ENCODE data around the gene JOSD1. TPM values are rescaled to one million over a fixed set of nuclear protein-coding genes. Genes with fewer than 3 reads are reported as not detected.

The JOSD1 gene
- total and polyA plus RNA-seq, 4 donors: 3.4 to 20.6 (median 14.7) TPM

- H3K9ac ChIP-seq (ENCODE audit: low read depth in 1 of 2, low read length in 2 of 2): no peak overlapping the region
- no peak overlapping the region for H3K4me3 ChIP-seq (ENCODE audit: low read depth in 1 of 3, low read length in 3 of 3)
- peaks cover 9 to 58% (median 40%) of the 10 kb centered on the region in 4 donors for H3K36me3 ChIP-seq (ENCODE audit: control insufficient read depth in 4 of 4, insufficient read depth in 3 of 4, low read depth in 1 of 4, low read length in 3 of 4)
- TF ChIP-seq ATF3 (IDR thresholded peaks at IDR 0.05) (no peak), ZBTB33 (IDR thresholded peaks at IDR 0.05) (no peak), GABPA (IDR thresholded peaks at IDR 0.05 in 1 of 2, conservative IDR thresholded peaks at IDR 0.05 in 1 of 2) (no peak), NR2F2 (IDR thresholded peaks at IDR 0.05) (no peak), TAF1 (conservative IDR thresholded peaks at IDR 0.05) (no peak), FOXA2 (IDR thresholded peaks at IDR 0.05) (no peak), EGR1 (IDR thresholded peaks at IDR 0.05; ENCODE audit: low read depth in 2 of 2) (no peak), SP1 (IDR thresholded peaks at IDR 0.05) (no peak), JUND (IDR thresholded peaks at IDR 0.05) (no peak), HNF4A (conservative IDR thresholded peaks at IDR 0.05) (no peak), REST (IDR thresholded peaks at IDR 0.05) (no peak), HNF4G (IDR thresholded peaks at IDR 0.05) (no peak), FOXA1 (IDR thresholded peaks at IDR 0.05) (no peak), RXRA (IDR thresholded peaks at IDR 0.05) (no peak), YY1 (IDR thresholded peaks at IDR 0.05) (no peak), MAX (IDR thresholded peaks at IDR 0.05) (no peak)
- no peak overlapping the region for H3K27ac ChIP-seq (ENCODE audit: low read depth in 1 of 2, low read length in 2 of 2)
- no peaks in the 10 kb centered on the region for H3K4me1 ChIP-seq (ENCODE audit: control insufficient read depth in 4 of 4, insufficient read depth in 4 of 4, low read length in 3 of 4)
- 93% methylated on average over 6 of the region's 6 CpGs for WGBS
- no peaks in the 10 kb centered on the region for H3K27me3 ChIP-seq (ENCODE audit: control insufficient read depth in 4 of 4, insufficient read depth in 4 of 4, low read length in 3 of 4)
- DNase-seq (ENCODE audit: low spot score): no peak
- no peaks in the 10 kb centered on the region for H3K9me3 ChIP-seq (ENCODE audit: control insufficient read depth in 4 of 4, low read length in 3 of 4)
Measured at GRCh38 chr22:38719196-38719595, 18.5 kb upstream of the JOSD1 start.

- no peaks in the 10 kb centered on the region for H3K9me3 ChIP-seq (ENCODE audit: control insufficient read depth in 4 of 4, low read length in 3 of 4)
- no peak for DNase-seq (ENCODE audit: low spot score)
- H3K27me3 ChIP-seq (ENCODE audit: control insufficient read depth in 4 of 4, insufficient read depth in 4 of 4, low read length in 3 of 4): no peaks in the 10 kb centered on the region
- H3K4me3 ChIP-seq (ENCODE audit: low read depth in 1 of 3, low read length in 3 of 3): no peak overlapping the region
- H3K27ac ChIP-seq (ENCODE audit: low read depth in 1 of 2, low read length in 2 of 2): no peak overlapping the region
- no peak overlapping the region for H3K9ac ChIP-seq (ENCODE audit: low read depth in 1 of 2, low read length in 2 of 2)
- H3K36me3 ChIP-seq (ENCODE audit: control insufficient read depth in 4 of 4, insufficient read depth in 3 of 4, low read depth in 1 of 4, low read length in 3 of 4): peaks cover 9 to 50% (median 33%) of the 10 kb centered on the region in 4 donors
- no peaks in the 10 kb centered on the region for H3K4me1 ChIP-seq (ENCODE audit: control insufficient read depth in 4 of 4, insufficient read depth in 4 of 4, low read length in 3 of 4)
- WGBS: 63% methylated on average over 6 of the region's 6 CpGs
- TF ChIP-seq TAF1 (conservative IDR thresholded peaks at IDR 0.05): no peak
- TF ChIP-seq NR2F2 (IDR thresholded peaks at IDR 0.05): no peak
- TF ChIP-seq YY1 (IDR thresholded peaks at IDR 0.05): no peak
- no peak for TF ChIP-seq HNF4A (conservative IDR thresholded peaks at IDR 0.05)
- TF ChIP-seq CTCF (IDR thresholded peaks at IDR 0.05; ENCODE audit: low read depth, low read length, missing input control): peak; percentile 41
- no peak for TF ChIP-seq REST (IDR thresholded peaks at IDR 0.05)
- TF ChIP-seq JUND (IDR thresholded peaks at IDR 0.05): peak; percentile 68 to 88
Measured at GRCh38 chr22:38718414-38718813, 17.7 kb upstream of the JOSD1 start.

Data from liver (tissue), 9 donors.